ENCODE results near the gene TIMM8A. TPM values are rescaled to one million over a fixed set of nuclear protein-coding genes. Genes with fewer than 3 reads are reported as not detected.

The TIMM8A gene
- total and polyA plus RNA-seq, 5 donors from 2014 or later = 5.8 to 11.3 (median 8.5) TPM

DNA sequence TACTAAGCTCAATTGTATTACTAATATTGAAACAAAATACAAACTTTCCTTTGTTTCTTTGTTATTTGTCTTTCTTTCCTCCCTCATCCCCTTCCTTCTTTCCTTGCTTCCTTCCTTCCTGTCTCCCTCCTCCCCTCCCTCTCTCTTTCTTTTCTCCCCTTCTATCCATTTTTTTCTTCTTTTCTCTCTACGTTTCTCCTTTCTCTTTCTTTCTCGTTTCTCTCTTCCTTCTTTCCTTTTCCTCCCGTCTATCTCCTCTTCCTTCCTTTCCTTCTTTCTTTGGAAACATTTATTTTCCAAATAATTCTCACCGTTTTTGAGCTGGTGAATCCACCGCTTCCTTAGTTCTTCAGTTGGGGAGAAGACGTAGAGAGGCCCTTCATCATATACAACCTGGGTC, 21.1 kb upstream of the TIMM8A start:
- H3K27me3 ChIP-seq (ENCODE audit: control insufficient read depth, insufficient read depth, low read length) = peaks cover 3% of the 10 kb centered on the region
- H3K9me3 Mint-ChIP-seq = no peaks in the 10 kb centered on the region
- no peaks in the 10 kb centered on the region for H3K9me3 ChIP-seq (ENCODE audit: control insufficient read depth in 2 of 2, low read length in 2 of 2)
- no peak overlapping the region for H3K27ac ChIP-seq (ENCODE audit: insufficient read depth, low read length, poor library complexity, severe bottlenecking)
- no peaks in the 10 kb centered on the region for H3K36me3 ChIP-seq (ENCODE audit: control insufficient read depth, insufficient read depth, low read length)
- H3K4me3 ChIP-seq (ENCODE audit: low read depth, low read length) = no peak overlapping the region
- no peaks in the 10 kb centered on the region for H3K4me1 ChIP-seq (ENCODE audit: control insufficient read depth, insufficient read depth, low read length, poor library complexity, severe bottlenecking)
- ATAC-seq (ENCODE audit: low read depth in 2 of 2) (no peak), DNase-seq (no peak)
- H3K4me1 Mint-ChIP-seq = no peaks in the 10 kb centered on the region
- H3K27ac Mint-ChIP-seq = no peak overlapping the region
- no peaks in the 10 kb centered on the region for H3K36me3 Mint-ChIP-seq
- peaks cover 12% of the 10 kb centered on the region for H3K27me3 Mint-ChIP-seq
- no peak overlapping the region for H3K4me3 Mint-ChIP-seq

DNA sequence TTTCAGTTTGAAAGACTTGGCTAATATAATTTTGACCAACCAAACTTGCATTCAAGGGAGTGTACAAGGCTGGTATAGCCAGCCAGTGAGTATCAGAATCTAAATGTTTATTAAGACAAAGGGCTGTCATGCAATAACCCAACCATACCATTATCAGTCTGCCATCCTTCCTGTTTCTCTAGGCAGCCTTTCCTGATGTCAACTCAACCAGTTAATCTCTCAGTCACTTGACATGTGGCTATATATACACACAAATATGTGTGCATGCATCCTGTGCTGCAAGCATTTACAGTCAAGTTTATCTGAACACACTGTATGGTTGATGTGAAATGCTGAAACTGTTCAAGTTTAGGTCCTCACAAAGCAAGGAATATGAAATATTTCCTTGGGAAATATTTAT, 20.3 kb upstream of the TIMM8A start:
- H3K27ac ChIP-seq (ENCODE audit: insufficient read depth, low read length, poor library complexity, severe bottlenecking) = no peak overlapping the region
- no peak overlapping the region for H3K4me3 Mint-ChIP-seq
- no peaks in the 10 kb centered on the region for H3K9me3 ChIP-seq (ENCODE audit: control insufficient read depth in 2 of 2, low read length in 2 of 2)
- no peaks in the 10 kb centered on the region for H3K9me3 Mint-ChIP-seq
- H3K27me3 Mint-ChIP-seq = peaks cover 12% of the 10 kb centered on the region
- no peaks in the 10 kb centered on the region for H3K4me1 Mint-ChIP-seq
- no peak for ATAC-seq (ENCODE audit: low read depth in 2 of 2)
- no peak overlapping the region for H3K27ac Mint-ChIP-seq
- no peak for DNase-seq
- peaks cover 3% of the 10 kb centered on the region for H3K27me3 ChIP-seq (ENCODE audit: control insufficient read depth, insufficient read depth, low read length)
- no peaks in the 10 kb centered on the region for H3K36me3 ChIP-seq (ENCODE audit: control insufficient read depth, insufficient read depth, low read length)
- H3K4me3 ChIP-seq (ENCODE audit: low read depth, low read length) = no peak overlapping the region
- H3K36me3 Mint-ChIP-seq = no peaks in the 10 kb centered on the region
- H3K4me1 ChIP-seq (ENCODE audit: control insufficient read depth, insufficient read depth, low read length, poor library complexity, severe bottlenecking) = no peaks in the 10 kb centered on the region

DNA sequence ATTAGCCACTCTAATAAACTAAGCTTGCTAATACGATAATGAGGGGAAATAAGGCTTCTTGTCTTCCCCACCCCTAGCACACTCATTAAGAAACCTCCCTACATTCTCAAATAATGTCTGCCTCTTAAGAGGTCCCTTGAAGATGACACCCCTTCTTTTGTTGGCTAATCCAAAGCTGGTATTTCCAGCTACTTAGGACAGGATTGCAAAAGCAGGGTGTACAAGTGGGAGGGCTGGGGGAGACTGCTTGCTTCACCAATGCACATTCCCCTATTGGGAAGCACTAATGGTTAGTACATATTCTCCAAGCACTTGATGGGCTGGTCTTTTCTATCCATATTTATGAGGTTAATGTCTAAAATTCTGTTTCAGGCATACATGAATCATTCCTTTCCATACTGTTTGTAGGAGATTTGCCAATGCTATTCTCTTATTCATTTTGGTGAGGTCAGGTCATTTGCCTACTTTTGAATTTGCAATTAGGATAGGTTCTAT, 16.8 kb upstream of the TIMM8A start:
- ATAC-seq (ENCODE audit: low read depth in 2 of 2) (no peak), DNase-seq (no peak)
- Mint-ChIP-seq H3K27ac (no peak overlapping the region), H3K36me3 (no peaks in the 10 kb centered on the region), H3K27me3 (peaks cover 12% of the 10 kb centered on the region), H3K9me3 (no peaks in the 10 kb centered on the region), H3K4me3 (no peak overlapping the region), H3K4me1 (no peaks in the 10 kb centered on the region)
- Histone ChIP-seq H3K27me3 (ENCODE audit: control insufficient read depth, insufficient read depth, low read length) (peaks cover 3% of the 10 kb centered on the region), H3K4me1 (ENCODE audit: control insufficient read depth, insufficient read depth, low read length, poor library complexity, severe bottlenecking) (no peaks in the 10 kb centered on the region), H3K27ac (ENCODE audit: insufficient read depth, low read length, poor library complexity, severe bottlenecking) (no peak overlapping the region), H3K36me3 (ENCODE audit: control insufficient read depth, insufficient read depth, low read length) (no peaks in the 10 kb centered on the region), H3K9me3 (ENCODE audit: control insufficient read depth in 2 of 2, low read length in 2 of 2) (no peaks in the 10 kb centered on the region), H3K4me3 (ENCODE audit: low read depth, low read length) (no peak overlapping the region)

DNA sequence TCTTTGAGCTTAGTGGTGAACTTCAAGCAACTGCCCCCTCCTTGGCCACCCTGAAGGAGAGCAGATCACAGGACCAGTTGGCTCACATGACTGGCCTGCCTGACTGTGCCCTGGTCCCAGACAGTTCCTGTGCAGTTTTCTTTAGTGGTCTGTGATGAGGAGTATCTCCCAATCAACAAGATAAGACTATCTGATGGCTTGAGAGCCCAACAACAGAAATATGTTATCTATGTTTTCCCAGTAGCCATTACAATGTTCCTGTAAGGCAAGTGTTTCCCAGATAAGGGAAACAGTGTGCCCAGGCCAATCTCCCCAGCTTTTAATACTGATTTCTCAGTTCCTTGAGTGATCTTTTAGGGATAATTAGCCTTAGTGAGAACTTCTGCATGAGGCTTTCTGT, 14.2 kb upstream of the TIMM8A start:
- no peak overlapping the region for H3K27ac Mint-ChIP-seq

DNA sequence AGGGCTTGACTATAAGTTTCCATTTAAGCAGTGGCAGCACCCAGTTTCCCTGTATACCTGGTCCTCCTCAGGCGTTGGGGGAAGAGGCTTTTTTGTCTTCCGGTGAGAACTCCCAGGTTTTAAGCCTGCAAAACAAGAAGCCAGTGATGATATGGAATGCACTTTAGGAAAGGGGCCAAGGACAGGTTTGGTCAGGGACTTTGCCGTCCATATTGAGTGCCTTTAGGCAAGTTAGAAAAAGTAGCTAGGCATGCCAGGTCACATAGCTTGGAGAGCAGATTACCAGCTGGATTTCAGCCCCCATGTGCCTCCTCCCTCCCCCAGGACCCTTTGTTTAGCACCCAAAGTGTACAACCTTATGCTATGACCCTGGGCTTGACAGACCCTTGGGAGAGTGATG, 13.6 kb upstream of the TIMM8A start:
- no peaks in the 10 kb centered on the region for H3K36me3 ChIP-seq (ENCODE audit: control insufficient read depth, insufficient read depth, low read length)
- ATAC-seq (ENCODE audit: low read depth in 2 of 2) (no peak), DNase-seq (no peak)
- no peak overlapping the region for H3K27ac ChIP-seq (ENCODE audit: insufficient read depth, low read length, poor library complexity, severe bottlenecking)
- H3K4me3 ChIP-seq (ENCODE audit: low read depth, low read length) = no peak overlapping the region
- Mint-ChIP-seq H3K4me3 (no peak overlapping the region), H3K9me3 (no peaks in the 10 kb centered on the region), H3K4me1 (no peaks in the 10 kb centered on the region), H3K27me3 (no peaks in the 10 kb centered on the region), H3K27ac (no peak overlapping the region), H3K36me3 (no peaks in the 10 kb centered on the region)
- no peaks in the 10 kb centered on the region for H3K27me3 ChIP-seq (ENCODE audit: control insufficient read depth, insufficient read depth, low read length)
- no peaks in the 10 kb centered on the region for H3K4me1 ChIP-seq (ENCODE audit: control insufficient read depth, insufficient read depth, low read length, poor library complexity, severe bottlenecking)
- H3K9me3 ChIP-seq (ENCODE audit: control insufficient read depth in 2 of 2, low read length in 2 of 2) = no peaks in the 10 kb centered on the region

More for the DNA sequence above, 14.2 kb upstream of the TIMM8A start:
- Histone ChIP-seq H3K27ac (ENCODE audit: insufficient read depth, low read length, poor library complexity, severe bottlenecking) (no peak overlapping the region), H3K4me1 (ENCODE audit: control insufficient read depth, insufficient read depth, low read length, poor library complexity, severe bottlenecking) (no peaks in the 10 kb centered on the region), H3K36me3 (ENCODE audit: control insufficient read depth, insufficient read depth, low read length) (no peaks in the 10 kb centered on the region), H3K4me3 (ENCODE audit: low read depth, low read length) (no peak overlapping the region), H3K9me3 (ENCODE audit: control insufficient read depth in 2 of 2, low read length in 2 of 2) (no peaks in the 10 kb centered on the region), H3K27me3 (ENCODE audit: control insufficient read depth, insufficient read depth, low read length) (no peaks in the 10 kb centered on the region)
- Mint-ChIP-seq H3K9me3 (no peaks in the 10 kb centered on the region), H3K27me3 (peaks cover 1% of the 10 kb centered on the region), H3K4me3 (no peak overlapping the region), H3K36me3 (no peaks in the 10 kb centered on the region), H3K4me1 (no peaks in the 10 kb centered on the region)
- DNase-seq (no peak), ATAC-seq (ENCODE audit: low read depth in 2 of 2) (no peak)

DNA sequence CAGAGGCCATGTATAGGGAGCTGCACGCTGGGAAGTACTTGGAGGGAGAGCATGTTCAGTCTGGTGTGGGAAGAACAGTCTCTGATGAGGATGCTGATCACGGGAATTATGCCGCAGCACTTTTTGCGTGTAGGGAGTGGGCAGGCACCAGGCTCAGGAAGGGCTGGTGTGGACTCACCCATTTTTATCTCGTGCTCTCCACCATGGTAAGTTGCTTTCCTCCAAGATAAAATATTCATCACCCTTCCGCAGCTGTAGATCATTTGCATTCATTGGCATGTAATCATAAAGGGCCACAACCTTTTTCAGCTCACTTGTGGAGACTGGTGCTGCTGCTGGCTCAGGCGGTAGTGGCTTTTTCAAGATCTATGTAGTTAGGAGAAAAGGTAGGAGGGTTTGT, 11.8 kb upstream of the TIMM8A start:
- Mint-ChIP-seq H3K27ac (no peak overlapping the region), H3K4me1 (no peaks in the 10 kb centered on the region), H3K27me3 (no peaks in the 10 kb centered on the region), H3K9me3 (no peaks in the 10 kb centered on the region), H3K36me3 (no peaks in the 10 kb centered on the region), H3K4me3 (no peak overlapping the region)
- DNase-seq = no peak
- no peak overlapping the region for H3K4me3 ChIP-seq (ENCODE audit: low read depth, low read length)
- ATAC-seq (ENCODE audit: low read depth in 2 of 2) = no peak
- no peaks in the 10 kb centered on the region for H3K4me1 ChIP-seq (ENCODE audit: control insufficient read depth, insufficient read depth, low read length, poor library complexity, severe bottlenecking)
- H3K9me3 ChIP-seq (ENCODE audit: control insufficient read depth in 2 of 2, low read length in 2 of 2) = no peaks in the 10 kb centered on the region
- H3K36me3 ChIP-seq (ENCODE audit: control insufficient read depth, insufficient read depth, low read length) = no peaks in the 10 kb centered on the region
- no peaks in the 10 kb centered on the region for H3K27me3 ChIP-seq (ENCODE audit: control insufficient read depth, insufficient read depth, low read length)
- H3K27ac ChIP-seq (ENCODE audit: insufficient read depth, low read length, poor library complexity, severe bottlenecking) = no peak overlapping the region

DNA sequence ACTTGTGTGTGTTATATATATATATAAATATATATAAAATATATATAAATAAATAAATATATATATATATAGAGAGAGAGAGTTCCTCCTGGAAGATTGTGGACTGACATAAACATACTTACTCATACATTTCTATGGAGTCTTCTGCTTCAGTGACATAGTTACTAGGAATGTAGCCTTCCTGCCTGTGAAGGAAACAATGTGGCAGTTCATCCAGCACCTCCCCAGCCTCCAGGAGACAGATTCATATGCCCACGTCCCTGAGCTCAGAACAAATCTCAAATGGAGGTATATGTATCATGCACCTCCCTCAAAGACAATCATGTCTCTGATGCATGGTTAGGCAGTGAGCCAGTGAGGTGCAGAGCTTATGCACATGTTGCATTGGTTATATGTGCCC, 11.4 kb upstream of the TIMM8A start:
- Mint-ChIP-seq H3K27me3 (no peaks in the 10 kb centered on the region), H3K4me3 (no peak overlapping the region), H3K27ac (no peak overlapping the region), H3K9me3 (no peaks in the 10 kb centered on the region), H3K36me3 (no peaks in the 10 kb centered on the region), H3K4me1 (no peaks in the 10 kb centered on the region)
- Histone ChIP-seq H3K27ac (ENCODE audit: insufficient read depth, low read length, poor library complexity, severe bottlenecking) (no peak overlapping the region), H3K4me1 (ENCODE audit: control insufficient read depth, insufficient read depth, low read length, poor library complexity, severe bottlenecking) (no peaks in the 10 kb centered on the region), H3K9me3 (ENCODE audit: control insufficient read depth in 2 of 2, low read length in 2 of 2) (no peaks in the 10 kb centered on the region), H3K27me3 (ENCODE audit: control insufficient read depth, insufficient read depth, low read length) (no peaks in the 10 kb centered on the region), H3K4me3 (ENCODE audit: low read depth, low read length) (no peak overlapping the region), H3K36me3 (ENCODE audit: control insufficient read depth, insufficient read depth, low read length) (no peaks in the 10 kb centered on the region)
- no peak for ATAC-seq (ENCODE audit: low read depth in 2 of 2)
- no peak for DNase-seq

DNA sequence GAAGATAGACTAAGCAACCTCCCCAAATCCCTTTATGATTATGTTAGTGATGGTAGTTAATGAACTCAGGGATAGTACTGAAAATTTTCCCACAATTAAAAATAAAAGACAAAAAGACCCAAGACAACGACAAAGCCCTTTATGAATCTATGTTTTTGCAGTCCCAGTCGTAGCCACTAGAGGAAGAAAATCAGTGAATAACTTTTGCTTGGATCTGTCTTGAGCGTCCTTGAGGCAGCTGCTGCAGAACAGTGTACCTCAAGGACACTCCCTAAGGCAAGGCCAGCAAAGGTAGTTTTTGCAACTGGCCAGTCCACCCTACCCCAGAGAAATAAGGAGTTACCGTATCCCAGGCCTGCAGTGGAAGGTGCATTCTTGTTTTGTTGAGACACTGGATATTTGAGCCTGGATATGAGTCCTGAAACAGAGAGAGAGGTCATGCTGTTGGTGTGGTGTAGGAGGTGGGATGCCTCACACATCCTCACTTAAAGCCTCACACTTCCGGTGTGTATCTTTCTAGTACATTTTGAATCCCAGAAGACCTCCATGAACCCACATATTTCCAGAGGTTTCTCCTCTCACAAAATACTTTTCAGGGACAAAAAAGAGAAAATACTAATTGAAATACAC, 8.7 kb upstream of the TIMM8A start:
- H3K9me3 Mint-ChIP-seq = no peaks in the 10 kb centered on the region
- no peak for DNase-seq
- ATAC-seq (ENCODE audit: low read depth in 2 of 2) = no peak
- no peak overlapping the region for H3K27ac Mint-ChIP-seq
- no peaks in the 10 kb centered on the region for H3K4me1 ChIP-seq (ENCODE audit: control insufficient read depth, insufficient read depth, low read length, poor library complexity, severe bottlenecking)
- H3K9me3 ChIP-seq (ENCODE audit: control insufficient read depth in 2 of 2, low read length in 2 of 2) = no peaks in the 10 kb centered on the region
- H3K4me3 Mint-ChIP-seq = no peak overlapping the region
- no peak overlapping the region for H3K4me3 ChIP-seq (ENCODE audit: low read depth, low read length)
- H3K36me3 ChIP-seq (ENCODE audit: control insufficient read depth, insufficient read depth, low read length) = no peaks in the 10 kb centered on the region
- H3K36me3 Mint-ChIP-seq = no peaks in the 10 kb centered on the region
- H3K27me3 ChIP-seq (ENCODE audit: control insufficient read depth, insufficient read depth, low read length) = no peaks in the 10 kb centered on the region
- no peaks in the 10 kb centered on the region for H3K27me3 Mint-ChIP-seq
- no peaks in the 10 kb centered on the region for H3K4me1 Mint-ChIP-seq
- H3K27ac ChIP-seq (ENCODE audit: insufficient read depth, low read length, poor library complexity, severe bottlenecking) = no peak overlapping the region

Measured in CD4-positive, CD25-positive, alpha-beta regulatory T cell (primary cell).